ENCODE measurements around the gene CLCN5.

GRCh38 chrX:49949961-49950360 lies 27.6 kb downstream of the CLCN5 start:
- TF ChIP-seq ZNF146 (tag by site-specific recombination; IDR thresholded peaks at IDR 0.05), result no peak
- TF ChIP-seq ZNF510 (tag by site-specific recombination; IDR thresholded peaks at IDR 0.05; ENCODE audit: insufficient replicate concordance), result no peak
